H9 (cell line): ENCODE results near the gene KCNIP4. TPM values are rescaled to one million over a fixed set of nuclear protein-coding genes. Genes with fewer than 3 reads are reported as not detected.

Experiments used
- DNase-seq: peaks from one replicate; pipeline ENCODE4 v3.0.0-alpha.2; 2017
- H2AFZ ChIP-seq: one replicate; pipeline ENCODE4 v1.6.1; 2013; ENCODE audit warnings: mild to moderate bottlenecking, low read length, control low read depth, moderate library complexity
- H2AK5ac ChIP-seq: 2 replicates; pipeline ENCODE4 v1.6.1; 2013; ENCODE audit warnings: low read length, control low read depth, mixed read lengths; ENCODE audit not compliant: insufficient read length
- H2BK120ac ChIP-seq: one replicate; pipeline ENCODE4 v1.6.1; 2013; ENCODE audit warnings: low read depth, mild to moderate bottlenecking, low read length, control low read depth, inconsistent platforms; ENCODE audit not compliant: poor library complexity, severe bottlenecking
- H2BK12ac ChIP-seq: 2 replicates; pipeline ENCODE4 v1.6.1; 2013; ENCODE audit warnings: low read length, control low read depth, mixed read lengths, low read depth; ENCODE audit not compliant: insufficient read length
- H2BK15ac ChIP-seq: 2 replicates; pipeline ENCODE4 v1.6.1; 2013; ENCODE audit warnings: low read depth, low read length, control low read depth
- H2BK20ac ChIP-seq: one replicate; pipeline ENCODE4 v1.6.1; 2013; ENCODE audit warnings: low read depth, mild to moderate bottlenecking, low read length, control low read depth, inconsistent platforms; ENCODE audit not compliant: poor library complexity, severe bottlenecking
- H2BK5ac ChIP-seq: 2 replicates; pipeline ENCODE4 v1.6.1; 2013; ENCODE audit warnings: low read length, control low read depth, mixed read lengths; ENCODE audit not compliant: insufficient read length
- H3K14ac ChIP-seq: 2 replicates; pipeline ENCODE4 v1.6.1; 2013; ENCODE audit warnings: low read length, control low read depth; ENCODE audit not compliant: insufficient read depth
- H3K18ac ChIP-seq: 2 replicates; pipeline ENCODE4 v1.6.1; 2013; ENCODE audit warnings: low read depth, mild to moderate bottlenecking, mixed read lengths, low read length, control low read depth; ENCODE audit not compliant: insufficient read length
- H3K23ac ChIP-seq: 2 replicates; pipeline ENCODE4 v1.6.1; 2013; ENCODE audit warnings: low read length, control low read depth, mixed read lengths, low read depth; ENCODE audit not compliant: insufficient read length
- H3K23me2 ChIP-seq: 2 replicates; pipeline ENCODE4 v1.6.1; 2013; ENCODE audit warnings: low read depth, mild to moderate bottlenecking, mixed read lengths, low read length, control low read depth; ENCODE audit not compliant: insufficient read length, poor library complexity, severe bottlenecking
- H3K27ac ChIP-seq: 2 replicates; pipeline ENCODE4 v1.5.1; 2013; ENCODE audit warnings: low read length, control low read depth, mixed read lengths, low read depth; ENCODE audit not compliant: insufficient read length
- H3K27me3 ChIP-seq: 2 replicates; pipeline ENCODE4 v1.6.1; 2013; ENCODE audit warnings: low read length, control low read depth, inconsistent platforms; ENCODE audit not compliant: insufficient read depth
- H3K4ac ChIP-seq: 2 replicates; pipeline ENCODE4 v1.6.1; 2013; ENCODE audit warnings: low read depth, mild to moderate bottlenecking, control low read depth, inconsistent platforms, low read length, moderate library complexity
- H3K4me1 ChIP-seq: 2 replicates; pipeline ENCODE4 v1.6.1; 2013; ENCODE audit warnings: low read length, control low read depth, inconsistent platforms; ENCODE audit not compliant: insufficient read depth
- H3K4me2 ChIP-seq: 2 replicates; pipeline ENCODE4 v1.6.1; 2013; ENCODE audit warnings: low read length, control low read depth, mixed read lengths; ENCODE audit not compliant: insufficient read length, insufficient read depth
- H3K56ac ChIP-seq: 2 replicates; pipeline ENCODE4 v1.6.1; 2013; ENCODE audit warnings: low read depth, mild to moderate bottlenecking, mixed read lengths, low read length, control low read depth; ENCODE audit not compliant: insufficient read length
- H3K79me1 ChIP-seq: 2 replicates; pipeline ENCODE4 v1.6.1; 2013; ENCODE audit warnings: low read depth, mild to moderate bottlenecking, moderate library complexity, low read length, control low read depth, inconsistent platforms; ENCODE audit not compliant: insufficient read depth, poor library complexity, severe bottlenecking
- H3K79me2 ChIP-seq: 2 replicates; pipeline ENCODE4 v1.6.1; 2013; ENCODE audit warnings: low read length, control low read depth, inconsistent platforms; ENCODE audit not compliant: insufficient read depth
- H3K9ac ChIP-seq: 2 replicates; pipeline ENCODE4 v1.6.1; 2013; ENCODE audit warnings: low read length, control low read depth, mixed read lengths; ENCODE audit not compliant: insufficient read length; ENCODE audit errors: extremely low read depth
- H3K9me3 ChIP-seq: one replicate; pipeline ENCODE4 v1.6.1; 2013; ENCODE audit warnings: low read depth, low read length, inconsistent platforms; ENCODE audit not compliant: control insufficient read depth
- H3T11ph ChIP-seq: one replicate; pipeline ENCODE4 v1.6.1; 2013; ENCODE audit warnings: mild to moderate bottlenecking, low read length, control low read depth, inconsistent platforms
- H4K20me1 ChIP-seq: one replicate; pipeline ENCODE4 v1.6.1; 2013; ENCODE audit not compliant: control insufficient read depth, insufficient read length, insufficient read depth
- H4K5ac ChIP-seq: 2 replicates; pipeline ENCODE4 v1.6.1; 2013; ENCODE audit warnings: low read depth, mild to moderate bottlenecking, mixed read lengths, low read length, control low read depth; ENCODE audit not compliant: insufficient read length
- H4K8ac ChIP-seq: replicated peaks from 2 replicates; pipeline ENCODE4 v1.6.1; 2013; ENCODE audit warnings: low read length, control low read depth, mixed read lengths, low read depth; ENCODE audit not compliant: insufficient read length
- H4K91ac ChIP-seq: 2 replicates; pipeline ENCODE4 v1.6.1; 2013; ENCODE audit warnings: low read depth, mild to moderate bottlenecking, moderate library complexity, mixed read lengths, low read length, control low read depth; ENCODE audit not compliant: insufficient read length
- H3K27ac Mint-ChIP-seq, 3 experiments: 2 replicates in 2 of 3; 3 replicates in 1 of 3; pipeline ENCODE4 v1.8.0; 2020 to 2021; ENCODE audit warnings: mixed read lengths in 3 of 3, mild to moderate bottlenecking in 1 of 3, moderate library complexity in 1 of 3
- H3K27me3 Mint-ChIP-seq: 2 replicates; pipeline ENCODE4 v1.8.0; 2021; ENCODE audit warnings: low read depth, mild to moderate bottlenecking, moderate library complexity, mixed read lengths
- H3K36me3 Mint-ChIP-seq, 3 experiments: 2 replicates in 2 of 3; 3 replicates in 1 of 3; pipeline ENCODE4 v1.8.0; 2020 to 2021; ENCODE audit warnings: low read depth in 3 of 3, mixed read lengths in 3 of 3; ENCODE audit not compliant: insufficient read depth in 1 of 3
- H3K4me1 Mint-ChIP-seq, 2 experiments: 2 replicates each; pipeline ENCODE4 v1.8.0; 2020; ENCODE audit warnings: mixed read lengths in 2 of 2
- H3K4me3 Mint-ChIP-seq, 2 experiments: 2 replicates in 1 of 2; 3 replicates in 1 of 2; pipeline ENCODE4 v1.8.0; 2020 to 2021; ENCODE audit warnings: mild to moderate bottlenecking in 2 of 2, mixed read lengths in 2 of 2, moderate library complexity in 1 of 2
- H3K9me3 Mint-ChIP-seq, 2 experiments: 2 replicates in 1 of 2; 3 replicates in 1 of 2; pipeline ENCODE4 v1.8.0; 2020; ENCODE audit warnings: mild to moderate bottlenecking in 2 of 2, mixed read lengths in 2 of 2, moderate library complexity in 1 of 2
- WGBS: extraction: QIAGEN DNeasy Blood & Tissue Kit; methylation state at CpG from one replicate; pipeline ENCODE4 v1.1.7; 2013; ENCODE audit warnings: missing lambda C conversion rate, low lambda C conversion rate, mixed read lengths; ENCODE audit not compliant: insufficient read length; ENCODE audit errors: extremely low coverage; 5-methylcytosine and 5-hydroxymethylcytosine counted together
- total RNA-seq: library from RNA; stranded (reverse); gene quantifications from 2 replicates; pipeline ENCODE4 v1.2.1, GENCODE V29; 2021
- TF ChIP-seq, protein P1 (sequence below): fragments of 200-600 bp; sonication (generic); conservative IDR thresholded peaks from 3 replicates; pipeline ENCODE4 v1.8.0; 2021; ENCODE audit warnings: antibody characterized with exemption, mild to moderate bottlenecking

KCNIP4 gene
- total RNA-seq, 1 experiment from 2014 or later = not detected

DNA sequence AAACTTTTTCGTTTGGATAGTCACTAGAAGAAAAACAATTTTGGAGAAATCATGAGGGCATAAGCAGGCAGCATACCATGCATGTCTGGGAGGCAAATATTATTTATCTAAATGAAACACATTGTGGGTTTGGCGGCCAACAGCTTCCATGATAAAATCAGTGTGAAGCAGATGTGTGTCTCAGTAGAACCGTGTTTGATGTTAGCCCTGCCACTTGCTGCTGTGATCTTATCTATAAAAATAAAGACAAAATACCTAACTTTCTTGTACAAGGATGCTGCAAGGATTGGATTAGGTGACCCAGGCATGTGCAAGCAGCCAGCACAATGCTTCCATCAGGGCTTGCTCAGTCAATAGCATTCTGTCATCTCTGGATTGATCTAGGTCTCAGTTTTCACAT is 906.9 kb downstream of the KCNIP4 start:
- no peak overlapping the region for H3K4me3 Mint-ChIP-seq
- H3K27ac Mint-ChIP-seq = no peak overlapping the region
- TF ChIP-seq, protein P1, sequence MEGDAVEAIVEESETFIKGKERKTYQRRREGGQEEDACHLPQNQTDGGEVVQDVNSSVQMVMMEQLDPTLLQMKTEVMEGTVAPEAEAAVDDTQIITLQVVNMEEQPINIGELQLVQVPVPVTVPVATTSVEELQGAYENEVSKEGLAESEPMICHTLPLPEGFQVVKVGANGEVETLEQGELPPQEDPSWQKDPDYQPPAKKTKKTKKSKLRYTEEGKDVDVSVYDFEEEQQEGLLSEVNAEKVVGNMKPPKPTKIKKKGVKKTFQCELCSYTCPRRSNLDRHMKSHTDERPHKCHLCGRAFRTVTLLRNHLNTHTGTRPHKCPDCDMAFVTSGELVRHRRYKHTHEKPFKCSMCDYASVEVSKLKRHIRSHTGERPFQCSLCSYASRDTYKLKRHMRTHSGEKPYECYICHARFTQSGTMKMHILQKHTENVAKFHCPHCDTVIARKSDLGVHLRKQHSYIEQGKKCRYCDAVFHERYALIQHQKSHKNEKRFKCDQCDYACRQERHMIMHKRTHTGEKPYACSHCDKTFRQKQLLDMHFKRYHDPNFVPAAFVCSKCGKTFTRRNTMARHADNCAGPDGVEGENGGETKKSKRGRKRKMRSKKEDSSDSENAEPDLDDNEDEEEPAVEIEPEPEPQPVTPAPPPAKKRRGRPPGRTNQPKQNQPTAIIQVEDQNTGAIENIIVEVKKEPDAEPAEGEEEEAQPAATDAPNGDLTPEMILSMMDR = no peak
- Histone ChIP-seq H3K4me2 (no peak overlapping the region), H4K20me1 (no peaks in the 10 kb centered on the region), H3K27ac (no peak overlapping the region), H3K27me3 (no peaks in the 10 kb centered on the region), H4K5ac (no peak overlapping the region), H2BK12ac (no peak overlapping the region), H4K8ac (no peak overlapping the region), H3K9me3 (no peaks in the 10 kb centered on the region), H2BK15ac (no peak overlapping the region), H3K9ac (no peak overlapping the region), H3K56ac (no peak overlapping the region), H3K14ac (no peak overlapping the region), H3K4ac (no peak overlapping the region), H2AK5ac (no peak overlapping the region), H3K79me2 (no peaks in the 10 kb centered on the region), H3K4me1 (no peaks in the 10 kb centered on the region), H2BK20ac (no peak overlapping the region), H3T11ph (no peak overlapping the region), H3K18ac (no peak overlapping the region), H3K79me1 (no peaks in the 10 kb centered on the region), H4K91ac (no peak overlapping the region), H3K23me2 (no peaks in the 10 kb centered on the region), H3K23ac (no peak overlapping the region), H2BK5ac (no peak overlapping the region), H2BK120ac (no peak overlapping the region), H2AFZ (no peak overlapping the region)
- no peaks in the 10 kb centered on the region for H3K36me3 Mint-ChIP-seq
- DNase-seq = no peak
- H3K9me3 Mint-ChIP-seq = no peaks in the 10 kb centered on the region
- H3K27me3 Mint-ChIP-seq = no peaks in the 10 kb centered on the region
- H3K4me1 Mint-ChIP-seq = no peaks in the 10 kb centered on the region
- WGBS = no CpG with 5 or more reads among the region's 3 CpGs
